ENCODE data around the gene PI4KA. TPM values are rescaled to one million over a fixed set of nuclear protein-coding genes. Genes with fewer than 3 reads are reported as not detected.

Gene PI4KA
- total and polyA plus RNA-seq, 2 of the 13 experiments (the other 11 are each of a cell fraction or from before 2014, with no cell fraction given) = 27.4 to 56.4 TPM

- TF ChIP-seq, protein P1, sequence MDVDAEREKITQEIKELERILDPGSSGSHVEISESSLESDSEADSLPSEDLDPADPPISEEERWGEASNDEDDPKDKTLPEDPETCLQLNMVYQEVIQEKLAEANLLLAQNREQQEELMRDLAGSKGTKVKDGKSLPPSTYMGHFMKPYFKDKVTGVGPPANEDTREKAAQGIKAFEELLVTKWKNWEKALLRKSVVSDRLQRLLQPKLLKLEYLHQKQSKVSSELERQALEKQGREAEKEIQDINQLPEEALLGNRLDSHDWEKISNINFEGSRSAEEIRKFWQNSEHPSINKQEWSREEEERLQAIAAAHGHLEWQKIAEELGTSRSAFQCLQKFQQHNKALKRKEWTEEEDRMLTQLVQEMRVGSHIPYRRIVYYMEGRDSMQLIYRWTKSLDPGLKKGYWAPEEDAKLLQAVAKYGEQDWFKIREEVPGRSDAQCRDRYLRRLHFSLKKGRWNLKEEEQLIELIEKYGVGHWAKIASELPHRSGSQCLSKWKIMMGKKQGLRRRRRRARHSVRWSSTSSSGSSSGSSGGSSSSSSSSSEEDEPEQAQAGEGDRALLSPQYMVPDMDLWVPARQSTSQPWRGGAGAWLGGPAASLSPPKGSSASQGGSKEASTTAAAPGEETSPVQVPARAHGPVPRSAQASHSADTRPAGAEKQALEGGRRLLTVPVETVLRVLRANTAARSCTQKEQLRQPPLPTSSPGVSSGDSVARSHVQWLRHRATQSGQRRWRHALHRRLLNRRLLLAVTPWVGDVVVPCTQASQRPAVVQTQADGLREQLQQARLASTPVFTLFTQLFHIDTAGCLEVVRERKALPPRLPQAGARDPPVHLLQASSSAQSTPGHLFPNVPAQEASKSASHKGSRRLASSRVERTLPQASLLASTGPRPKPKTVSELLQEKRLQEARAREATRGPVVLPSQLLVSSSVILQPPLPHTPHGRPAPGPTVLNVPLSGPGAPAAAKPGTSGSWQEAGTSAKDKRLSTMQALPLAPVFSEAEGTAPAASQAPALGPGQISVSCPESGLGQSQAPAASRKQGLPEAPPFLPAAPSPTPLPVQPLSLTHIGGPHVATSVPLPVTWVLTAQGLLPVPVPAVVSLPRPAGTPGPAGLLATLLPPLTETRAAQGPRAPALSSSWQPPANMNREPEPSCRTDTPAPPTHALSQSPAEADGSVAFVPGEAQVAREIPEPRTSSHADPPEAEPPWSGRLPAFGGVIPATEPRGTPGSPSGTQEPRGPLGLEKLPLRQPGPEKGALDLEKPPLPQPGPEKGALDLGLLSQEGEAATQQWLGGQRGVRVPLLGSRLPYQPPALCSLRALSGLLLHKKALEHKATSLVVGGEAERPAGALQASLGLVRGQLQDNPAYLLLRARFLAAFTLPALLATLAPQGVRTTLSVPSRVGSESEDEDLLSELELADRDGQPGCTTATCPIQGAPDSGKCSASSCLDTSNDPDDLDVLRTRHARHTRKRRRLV (CRISPR knock-in tag; IDR thresholded peaks at IDR 0.05) = no peak
- TF ChIP-seq ZNF263 (CRISPR knock-in tag; IDR thresholded peaks at IDR 0.05) (no peak; the same call in 1 of the 2 replicates), RARG (CRISPR knock-in tag; IDR thresholded peaks at IDR 0.05; ENCODE audit: low read depth) (no peak), NFKB2 (CRISPR knock-in tag; IDR thresholded peaks at IDR 0.05; ENCODE audit: borderline replicate concordance) (no peak), ZNF17 (CRISPR knock-in tag; IDR thresholded peaks at IDR 0.05) (no peak), RXRB (CRISPR knock-in tag; IDR thresholded peaks at IDR 0.05; ENCODE audit: borderline replicate concordance) (peak; percentile 94), PCBP2 (optimal IDR thresholded peaks at IDR 0.05; ENCODE audit: low read depth, low read length, poor library complexity, severe bottlenecking) (no peak), ZNF543 (CRISPR knock-in tag; IDR thresholded peaks at IDR 0.05) (no peak), ELK4 (CRISPR knock-in tag; IDR thresholded peaks at IDR 0.05; ENCODE audit: borderline replicate concordance) (no peak), RFX3 (CRISPR knock-in tag; IDR thresholded peaks at IDR 0.05) (no peak), ZNF496 (CRISPR knock-in tag; IDR thresholded peaks at IDR 0.05; ENCODE audit: insufficient replicate concordance) (no peak), MXI1 (IDR thresholded peaks at IDR 0.05; ENCODE audit: borderline replicate concordance, low read depth, low read length) (peak; percentile 60; the same call in 1 of the 3 replicates), RBFOX2 (IDR thresholded peaks at IDR 0.05; ENCODE audit: low read depth, low read length) (peak; percentile 53; the same call in 1 of the 2 replicates), KDM2A (CRISPR knock-in tag; IDR thresholded peaks at IDR 0.05; ENCODE audit: borderline replicate concordance, low read depth) (0 out of 2 replicates have a peak, but pooled peaks have one; percentile 2), ZNF605 (CRISPR knock-in tag; IDR thresholded peaks at IDR 0.05) (no peak)
- TF ChIP-seq, protein P2, sequence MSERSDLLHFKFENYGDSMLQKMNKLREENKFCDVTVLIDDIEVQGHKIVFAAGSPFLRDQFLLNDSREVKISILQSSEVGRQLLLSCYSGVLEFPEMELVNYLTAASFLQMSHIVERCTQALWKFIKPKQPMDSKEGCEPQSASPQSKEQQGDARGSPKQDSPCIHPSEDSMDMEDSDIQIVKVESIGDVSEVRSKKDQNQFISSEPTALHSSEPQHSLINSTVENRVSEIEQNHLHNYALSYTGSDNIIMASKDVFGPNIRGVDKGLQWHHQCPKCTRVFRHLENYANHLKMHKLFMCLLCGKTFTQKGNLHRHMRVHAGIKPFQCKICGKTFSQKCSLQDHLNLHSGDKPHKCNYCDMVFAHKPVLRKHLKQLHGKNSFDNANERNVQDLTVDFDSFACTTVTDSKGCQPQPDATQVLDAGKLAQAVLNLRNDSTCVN (CRISPR knock-in tag; IDR thresholded peaks at IDR 0.05; ENCODE audit: borderline replicate concordance) = no peak
- TF ChIP-seq, protein P3, sequence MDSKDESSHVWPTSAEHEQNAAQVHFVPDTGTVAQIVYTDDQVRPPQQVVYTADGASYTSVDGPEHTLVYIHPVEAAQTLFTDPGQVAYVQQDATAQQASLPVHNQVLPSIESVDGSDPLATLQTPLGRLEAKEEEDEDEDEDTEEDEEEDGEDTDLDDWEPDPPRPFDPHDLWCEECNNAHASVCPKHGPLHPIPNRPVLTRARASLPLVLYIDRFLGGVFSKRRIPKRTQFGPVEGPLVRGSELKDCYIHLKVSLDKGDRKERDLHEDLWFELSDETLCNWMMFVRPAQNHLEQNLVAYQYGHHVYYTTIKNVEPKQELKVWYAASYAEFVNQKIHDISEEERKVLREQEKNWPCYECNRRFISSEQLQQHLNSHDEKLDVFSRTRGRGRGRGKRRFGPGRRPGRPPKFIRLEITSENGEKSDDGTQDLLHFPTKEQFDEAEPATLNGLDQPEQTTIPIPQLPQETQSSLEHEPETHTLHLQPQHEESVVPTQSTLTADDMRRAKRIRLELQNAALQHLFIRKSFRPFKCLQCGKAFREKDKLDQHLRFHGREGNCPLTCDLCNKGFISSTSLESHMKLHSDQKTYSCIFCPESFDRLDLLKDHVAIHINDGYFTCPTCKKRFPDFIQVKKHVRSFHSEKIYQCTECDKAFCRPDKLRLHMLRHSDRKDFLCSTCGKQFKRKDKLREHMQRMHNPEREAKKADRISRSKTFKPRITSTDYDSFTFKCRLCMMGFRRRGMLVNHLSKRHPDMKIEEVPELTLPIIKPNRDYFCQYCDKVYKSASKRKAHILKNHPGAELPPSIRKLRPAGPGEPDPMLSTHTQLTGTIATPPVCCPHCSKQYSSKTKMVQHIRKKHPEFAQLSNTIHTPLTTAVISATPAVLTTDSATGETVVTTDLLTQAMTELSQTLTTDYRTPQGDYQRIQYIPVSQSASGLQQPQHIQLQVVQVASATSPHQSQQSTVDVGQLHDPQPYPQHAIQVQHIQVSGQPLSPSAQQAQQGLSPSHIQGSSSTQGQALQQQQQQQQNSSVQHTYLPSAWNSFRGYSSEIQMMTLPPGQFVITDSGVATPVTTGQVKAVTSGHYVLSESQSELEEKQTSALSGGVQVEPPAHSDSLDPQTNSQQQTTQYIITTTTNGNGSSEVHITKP (CRISPR knock-in tag; IDR thresholded peaks at IDR 0.05; ENCODE audit: low read depth) = peak; percentile 80
These were observed 81.0 kb downstream of the PI4KA start (continued) for GRCh38 chr22:20777420-20778177.

Data from HepG2 (cell line).